ENCODE data around the gene CWF19L1.

DNA sequence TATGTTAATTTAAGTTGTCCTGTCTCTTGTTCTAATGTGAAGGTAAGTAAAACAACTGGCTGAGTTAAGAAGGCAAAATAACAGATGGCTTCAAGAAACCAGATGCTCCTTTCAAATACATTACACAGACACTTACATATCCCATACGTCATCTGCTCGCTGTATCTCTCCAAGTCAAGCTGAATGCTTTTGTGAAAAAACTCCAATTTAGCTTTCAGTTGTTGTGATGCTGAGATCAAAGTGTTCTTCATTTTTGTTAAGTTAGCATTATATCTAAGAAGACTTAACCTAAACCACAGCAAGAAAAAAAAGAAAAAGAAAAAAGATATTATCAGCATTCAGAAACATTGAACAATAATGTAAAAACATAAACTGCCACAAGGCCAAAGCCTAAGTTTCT, 63.1 kb downstream of the CWF19L1 start:
- no peak for TF ChIP-seq GATA2 (IDR thresholded peaks at IDR 0.05; ENCODE audit: low read depth, low read length)
- no peak for TF ChIP-seq GATA3 (IDR thresholded peaks at IDR 0.05; ENCODE audit: low read depth, low read length)
